ENCODE data around the gene PYGM.

The PYGM gene

GRCh38 chr11:64744544-64745188 lies 15.1 kb downstream of the PYGM start:
- H4K8ac ChIP-seq (ENCODE audit: low read depth, low read length): no peak overlapping the region
- H3K36me3 ChIP-seq (ENCODE audit: control insufficient read depth in 1 of 2, insufficient read depth in 2 of 2, low read length in 2 of 2): no peaks in the 10 kb centered on the region
- no CpG with 5 or more reads among the region's 89 CpGs for WGBS (ENCODE audit: extremely low coverage, insufficient coverage, insufficient read length)
- H2AK5ac ChIP-seq (ENCODE audit: low read length): no peak overlapping the region
- no peak overlapping the region for H2BK120ac ChIP-seq (ENCODE audit: insufficient read depth, low read length, poor library complexity)
- H2BK12ac ChIP-seq (ENCODE audit: low read length): no peak overlapping the region
- H2AFZ ChIP-seq (ENCODE audit: insufficient read depth, low read length, poor library complexity): no peak overlapping the region
- no peak overlapping the region for H3K4me3 ChIP-seq (ENCODE audit: low read depth, low read length)
- no peak overlapping the region for H3K18ac ChIP-seq (ENCODE audit: low read length)
- no peak overlapping the region for H3K9ac ChIP-seq (ENCODE audit: low read length)
- no peaks in the 10 kb centered on the region for H3K79me1 ChIP-seq (ENCODE audit: low read length)
- H3K27me3 ChIP-seq (ENCODE audit: insufficient read depth, low read length): peaks cover 57% of the 10 kb centered on the region
- H3K23ac ChIP-seq (ENCODE audit: low read length): no peak overlapping the region
- no peak for DNase-seq
- H3K14ac ChIP-seq (ENCODE audit: low read length): no peak overlapping the region
- H3K4ac ChIP-seq (ENCODE audit: low read depth, low read length): no peak overlapping the region
- H2BK5ac ChIP-seq (ENCODE audit: low read depth, low read length, poor library complexity): no peak overlapping the region
- no peak overlapping the region for H4K12ac ChIP-seq (ENCODE audit: low read depth, low read length)
- H3K79me2 ChIP-seq (ENCODE audit: control insufficient read depth, insufficient read depth, low read length, poor library complexity): no peaks in the 10 kb centered on the region
- no peak overlapping the region for H4K91ac ChIP-seq (ENCODE audit: low read depth, low read length)
- no peak overlapping the region for H3K27ac ChIP-seq (ENCODE audit: low read depth, low read length)
- H3K4me2 ChIP-seq (ENCODE audit: low read length): peak overlapping the region; percentile 64
- H3K4me1 ChIP-seq (ENCODE audit: control insufficient read depth in 1 of 2, insufficient read depth in 2 of 2, low read length in 2 of 2): peaks cover 8 to 21% of the 10 kb centered on the region in 2 experiments
- H3K9me3 ChIP-seq (ENCODE audit: insufficient read depth, low read depth, low read length): peaks cover 5% of the 10 kb centered on the region

GRCh38 chr11:64743591-64744543 lies 15.9 kb downstream of the PYGM start, which contains the start of gene RASGRP2:
Gene RASGRP2, minus strand, starts transcription at chr11:64744142. Its CDS starts 1,276 bp downstream, at chr11:64742866.
- Histone ChIP-seq H4K12ac (ENCODE audit: low read depth, low read length) (no peak within 1 kb of the TSS), H2BK12ac (ENCODE audit: low read length) (no peak within 1 kb of the TSS), H3K4ac (ENCODE audit: low read depth, low read length) (no peak within 1 kb of the TSS), H3K79me2 (ENCODE audit: control insufficient read depth, insufficient read depth, low read length, poor library complexity) (no peaks in the 10 kb centered on the region), H2AFZ (ENCODE audit: insufficient read depth, low read length, poor library complexity) (no peak within 1 kb of the TSS), H3K4me3 (ENCODE audit: low read depth, low read length) (no peak within 1 kb of the TSS), H2BK120ac (ENCODE audit: insufficient read depth, low read length, poor library complexity) (no peak within 1 kb of the TSS), H3K27me3 (ENCODE audit: insufficient read depth, low read length) (peaks cover 57% of the 10 kb centered on the region), H2BK5ac (ENCODE audit: low read depth, low read length, poor library complexity) (no peak within 1 kb of the TSS), H3K18ac (ENCODE audit: low read length) (no peak within 1 kb of the TSS), H3K23ac (ENCODE audit: low read length) (no peak within 1 kb of the TSS), H2AK5ac (ENCODE audit: low read length) (no peak within 1 kb of the TSS), H4K8ac (ENCODE audit: low read depth, low read length) (no peak within 1 kb of the TSS), H4K91ac (ENCODE audit: low read depth, low read length) (no peak within 1 kb of the TSS), H3K4me2 (ENCODE audit: low read length) (peak within 1 kb of the TSS; percentile 64), H3K9ac (ENCODE audit: low read length) (no peak within 1 kb of the TSS), H3K27ac (ENCODE audit: low read depth, low read length) (no peak within 1 kb of the TSS), H3K36me3 (ENCODE audit: control insufficient read depth in 1 of 2, insufficient read depth in 2 of 2, low read length in 2 of 2) (no peaks in the 10 kb centered on the region), H3K4me1 (ENCODE audit: control insufficient read depth in 1 of 2, insufficient read depth in 2 of 2, low read length in 2 of 2) (peaks cover 8 to 21% of the 10 kb centered on the region in 2 experiments), H3K9me3 (ENCODE audit: insufficient read depth, low read depth, low read length) (peaks cover 5% of the 10 kb centered on the region), H3K14ac (ENCODE audit: low read length) (no peak within 1 kb of the TSS), H3K79me1 (ENCODE audit: low read length) (no peaks in the 10 kb centered on the region)
- peak in 1 of 2 donors; percentile 29 for DNase-seq
- WGBS (ENCODE audit: extremely low coverage, insufficient coverage, insufficient read length): no CpG with 5 or more reads among the region's 57 CpGs

- peak; percentile 30 to 71 for DNase-seq
- Histone ChIP-seq H2BK12ac (ENCODE audit: low read length) (no peak overlapping the region), H3K27ac (ENCODE audit: low read depth, low read length) (no peak overlapping the region), H3K4me3 (ENCODE audit: low read depth, low read length) (no peak overlapping the region), H4K91ac (ENCODE audit: low read depth, low read length) (no peak overlapping the region), H2AK5ac (ENCODE audit: low read length) (no peak overlapping the region), H3K14ac (ENCODE audit: low read length) (no peak overlapping the region), H3K79me1 (ENCODE audit: low read length) (no peaks in the 10 kb centered on the region), H2AFZ (ENCODE audit: insufficient read depth, low read length, poor library complexity) (no peak overlapping the region), H3K79me2 (ENCODE audit: control insufficient read depth, insufficient read depth, low read length, poor library complexity) (no peaks in the 10 kb centered on the region), H3K9me3 (ENCODE audit: insufficient read depth, low read depth, low read length) (peaks cover 5% of the 10 kb centered on the region), H3K27me3 (ENCODE audit: insufficient read depth, low read length) (peaks cover 57% of the 10 kb centered on the region), H3K4me1 (ENCODE audit: control insufficient read depth in 1 of 2, insufficient read depth in 2 of 2, low read length in 2 of 2) (peaks cover 8 to 21% of the 10 kb centered on the region in 2 experiments), H2BK120ac (ENCODE audit: insufficient read depth, low read length, poor library complexity) (no peak overlapping the region), H3K4me2 (ENCODE audit: low read length) (peak overlapping the region; percentile 32), H3K23ac (ENCODE audit: low read length) (no peak overlapping the region), H4K8ac (ENCODE audit: low read depth, low read length) (no peak overlapping the region), H3K18ac (ENCODE audit: low read length) (no peak overlapping the region), H3K4ac (ENCODE audit: low read depth, low read length) (no peak overlapping the region), H2BK5ac (ENCODE audit: low read depth, low read length, poor library complexity) (no peak overlapping the region), H3K9ac (ENCODE audit: low read length) (no peak overlapping the region), H3K36me3 (ENCODE audit: control insufficient read depth in 1 of 2, insufficient read depth in 2 of 2, low read length in 2 of 2) (no peaks in the 10 kb centered on the region), H4K12ac (ENCODE audit: low read depth, low read length) (no peak overlapping the region)
- WGBS (ENCODE audit: extremely low coverage, insufficient coverage, insufficient read length): no CpG with 5 or more reads among the region's 58 CpGs
Measured at GRCh38 chr11:64742889-64743590, 16.7 kb downstream of the PYGM start.

All from trophoblast cell (in vitro differentiated cells and primary cell).